Measurements from ENCODE around the gene BMF. TPM values are rescaled to one million over a fixed set of nuclear protein-coding genes. Genes with fewer than 3 reads are reported as not detected.
"Not testable (repeated sequence)": the region's sequence is repeated elsewhere in the genome, so short reads cannot be mapped to it uniquely, and the experiment has no call there.

The BMF gene
- total RNA-seq, 1 donor from 2014 or later: 23.0 TPM

DNA sequence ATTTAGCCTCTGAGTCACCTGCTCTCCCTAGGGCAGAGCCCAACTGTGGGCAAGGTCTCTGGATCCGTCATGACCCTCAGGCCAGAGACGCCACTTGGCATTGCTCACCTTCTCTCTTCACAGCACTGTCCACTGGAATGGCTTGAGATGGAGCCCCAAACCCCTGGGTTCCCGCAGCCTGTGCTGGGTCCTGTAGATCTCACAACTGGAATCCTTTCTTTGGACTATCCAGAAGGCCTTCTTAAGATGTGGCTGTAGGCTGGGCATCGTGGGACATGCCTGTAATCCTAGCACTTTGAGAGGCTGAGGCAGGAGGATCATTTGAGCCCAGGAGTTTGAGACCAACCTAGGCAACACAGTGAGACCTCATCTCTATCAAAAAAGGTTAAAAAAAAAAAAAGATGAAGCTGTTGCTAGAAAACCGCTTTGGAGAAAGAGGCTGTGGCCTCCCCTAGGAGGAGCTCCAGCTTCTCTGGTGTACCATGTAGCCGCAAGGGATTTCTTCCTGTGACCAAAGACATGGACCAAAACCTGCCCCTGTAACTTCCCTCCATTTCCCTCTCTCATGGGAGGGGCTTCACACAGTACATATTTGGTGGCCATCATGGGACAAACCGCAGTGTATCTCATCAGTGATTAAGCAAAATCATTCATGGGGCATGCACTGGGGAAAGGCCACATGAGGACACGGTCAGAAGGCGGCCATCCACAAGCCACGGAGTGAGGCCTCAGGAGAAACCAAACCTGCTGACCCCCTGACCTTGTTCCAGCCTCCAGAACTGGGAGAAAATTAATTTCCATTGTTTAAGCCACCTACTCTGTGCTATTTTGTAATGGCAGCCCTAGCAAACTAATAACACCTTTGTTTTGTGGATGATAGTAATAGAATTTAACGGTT is 28.9 kb upstream of the BMF start:
- peaks cover 12% of the 10 kb centered on the region for H3K4me1 Mint-ChIP-seq
- TF ChIP-seq, protein P1, sequence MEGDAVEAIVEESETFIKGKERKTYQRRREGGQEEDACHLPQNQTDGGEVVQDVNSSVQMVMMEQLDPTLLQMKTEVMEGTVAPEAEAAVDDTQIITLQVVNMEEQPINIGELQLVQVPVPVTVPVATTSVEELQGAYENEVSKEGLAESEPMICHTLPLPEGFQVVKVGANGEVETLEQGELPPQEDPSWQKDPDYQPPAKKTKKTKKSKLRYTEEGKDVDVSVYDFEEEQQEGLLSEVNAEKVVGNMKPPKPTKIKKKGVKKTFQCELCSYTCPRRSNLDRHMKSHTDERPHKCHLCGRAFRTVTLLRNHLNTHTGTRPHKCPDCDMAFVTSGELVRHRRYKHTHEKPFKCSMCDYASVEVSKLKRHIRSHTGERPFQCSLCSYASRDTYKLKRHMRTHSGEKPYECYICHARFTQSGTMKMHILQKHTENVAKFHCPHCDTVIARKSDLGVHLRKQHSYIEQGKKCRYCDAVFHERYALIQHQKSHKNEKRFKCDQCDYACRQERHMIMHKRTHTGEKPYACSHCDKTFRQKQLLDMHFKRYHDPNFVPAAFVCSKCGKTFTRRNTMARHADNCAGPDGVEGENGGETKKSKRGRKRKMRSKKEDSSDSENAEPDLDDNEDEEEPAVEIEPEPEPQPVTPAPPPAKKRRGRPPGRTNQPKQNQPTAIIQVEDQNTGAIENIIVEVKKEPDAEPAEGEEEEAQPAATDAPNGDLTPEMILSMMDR (conservative IDR thresholded peaks at IDR 0.05): no peak
- H3K27me3 Mint-ChIP-seq (ENCODE audit: low read depth): no peaks in the 10 kb centered on the region
- no peak overlapping the region for H3K4me3 Mint-ChIP-seq
- no peaks in the 10 kb centered on the region for H3K36me3 Mint-ChIP-seq (ENCODE audit: low read depth)
- H3K27ac Mint-ChIP-seq (ENCODE audit: unreplicated experiment): no peak overlapping the region
- DNase-seq (ENCODE audit: low read depth, low spot score): no peak
- H3K9me3 Mint-ChIP-seq: no peaks in the 10 kb centered on the region

DNA sequence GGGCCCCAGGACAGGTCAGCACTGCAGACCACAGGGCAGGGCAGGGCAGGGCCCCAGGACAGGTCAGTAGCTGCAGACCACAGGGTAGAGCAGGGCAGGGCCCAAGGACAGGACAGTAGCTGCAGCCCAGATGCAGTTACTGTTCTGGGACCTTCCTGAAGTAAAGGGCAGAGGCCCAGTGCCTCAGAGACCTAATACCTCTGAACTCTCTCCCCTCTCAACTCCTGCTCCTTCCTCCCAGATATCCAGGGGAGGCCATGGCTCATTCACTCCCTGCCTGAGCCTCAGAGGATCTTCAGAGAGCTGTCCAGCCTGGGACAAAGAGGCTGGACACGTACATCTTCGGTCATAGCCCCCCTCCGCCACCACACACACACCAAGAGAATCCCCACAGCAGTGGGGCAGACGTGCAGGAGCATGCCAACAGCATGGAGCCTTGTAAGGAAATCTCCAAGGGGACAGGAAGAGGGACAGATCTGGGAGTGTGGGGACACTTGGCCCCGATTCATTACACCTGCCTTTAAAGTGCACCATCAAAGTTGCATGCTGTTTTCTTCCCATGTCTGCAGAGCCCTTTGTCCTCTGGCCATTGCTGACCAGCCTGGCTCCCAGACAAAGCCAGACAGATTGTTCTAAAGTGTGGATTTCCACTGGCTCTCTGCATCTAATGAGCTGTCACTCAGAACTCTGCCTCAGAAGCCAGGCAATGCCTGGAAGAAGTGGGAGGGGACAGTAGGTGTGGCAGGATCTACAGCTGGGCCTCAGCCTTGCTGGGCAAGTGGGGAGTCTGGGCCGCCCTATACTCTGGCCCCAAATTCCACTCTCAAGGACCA is 28.0 kb upstream of the BMF start:
- Mint-ChIP-seq H3K36me3 (ENCODE audit: low read depth) (no peaks in the 10 kb centered on the region), H3K4me3 (no peak overlapping the region), H3K27me3 (ENCODE audit: low read depth) (no peaks in the 10 kb centered on the region), H3K27ac (ENCODE audit: unreplicated experiment) (peak overlapping the region; percentile 97), H3K4me1 (peaks cover 12% of the 10 kb centered on the region), H3K9me3 (no peaks in the 10 kb centered on the region)
- no peak for DNase-seq (ENCODE audit: low read depth, low spot score)
- TF ChIP-seq, protein P1 (conservative IDR thresholded peaks at IDR 0.05): no peak

DNA sequence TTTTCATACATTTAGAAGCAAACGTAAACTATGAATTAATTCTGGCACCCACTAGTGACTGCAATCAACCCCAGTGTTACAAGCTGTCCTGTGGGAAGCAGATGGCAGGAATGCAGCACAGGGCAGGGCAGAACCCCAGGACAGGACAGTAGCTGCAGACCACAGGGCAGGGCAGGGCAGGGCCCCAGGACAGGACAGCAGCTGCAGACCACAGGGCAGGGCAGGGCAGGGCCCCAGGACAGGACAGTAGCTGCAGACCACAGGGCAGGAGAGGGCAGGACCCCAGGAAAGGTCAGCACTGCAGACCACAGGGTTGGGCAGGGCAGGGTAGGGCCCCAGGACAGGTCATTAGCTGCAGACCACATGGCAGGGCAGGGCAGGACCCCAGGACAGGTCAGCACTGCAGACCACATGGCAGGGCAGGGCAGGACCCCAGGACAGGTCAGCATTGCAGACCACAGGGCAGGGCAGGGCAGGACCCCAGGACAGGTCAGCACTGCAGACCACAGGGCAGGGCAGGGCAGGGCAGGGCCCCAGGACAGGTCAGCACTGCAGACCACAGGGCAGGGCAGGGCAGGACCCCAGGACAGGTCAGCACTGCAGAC is 27.3 kb upstream of the BMF start:
- H3K27ac Mint-ChIP-seq (ENCODE audit: unreplicated experiment): peak overlapping the region; percentile 37
- H3K9me3 Mint-ChIP-seq; H3K36me3 Mint-ChIP-seq (ENCODE audit: low read depth); H3K4me3 Mint-ChIP-seq; H3K27me3 Mint-ChIP-seq (ENCODE audit: low read depth); DNase-seq (ENCODE audit: low read depth, low spot score): not testable (repeated sequence)
- peaks cover 12% of the 10 kb centered on the region for H3K4me1 Mint-ChIP-seq

DNA sequence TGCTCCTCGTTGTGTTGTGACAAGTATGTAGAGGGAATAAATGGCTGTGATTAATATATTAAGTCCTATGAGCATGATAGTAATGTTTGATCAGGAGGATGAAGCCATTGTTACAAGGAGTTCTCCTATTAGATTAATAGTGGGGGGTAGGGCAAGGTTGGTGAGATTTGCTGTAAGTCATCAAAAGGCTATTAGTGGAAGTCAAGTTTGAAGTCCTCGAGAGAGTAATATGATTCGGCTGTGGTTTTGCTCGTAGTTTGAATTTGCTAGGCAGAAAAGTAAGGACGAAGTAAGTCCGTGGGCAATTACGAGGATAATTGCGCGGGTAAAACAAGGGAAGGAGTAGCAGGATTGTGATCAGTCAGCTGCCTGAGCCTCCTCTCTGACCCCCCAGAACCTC is 26.2 kb upstream of the BMF start:
- Mint-ChIP-seq H3K9me3 (no peaks in the 10 kb centered on the region), H3K4me1 (peaks cover 12% of the 10 kb centered on the region), H3K36me3 (ENCODE audit: low read depth) (no peaks in the 10 kb centered on the region), H3K27ac (ENCODE audit: unreplicated experiment) (no peak overlapping the region), H3K27me3 (ENCODE audit: low read depth) (peaks cover 6% of the 10 kb centered on the region), H3K4me3 (no peak overlapping the region)
- no peak for DNase-seq (ENCODE audit: low read depth, low spot score)
- TF ChIP-seq, protein P1 (conservative IDR thresholded peaks at IDR 0.05): no peak

DNA sequence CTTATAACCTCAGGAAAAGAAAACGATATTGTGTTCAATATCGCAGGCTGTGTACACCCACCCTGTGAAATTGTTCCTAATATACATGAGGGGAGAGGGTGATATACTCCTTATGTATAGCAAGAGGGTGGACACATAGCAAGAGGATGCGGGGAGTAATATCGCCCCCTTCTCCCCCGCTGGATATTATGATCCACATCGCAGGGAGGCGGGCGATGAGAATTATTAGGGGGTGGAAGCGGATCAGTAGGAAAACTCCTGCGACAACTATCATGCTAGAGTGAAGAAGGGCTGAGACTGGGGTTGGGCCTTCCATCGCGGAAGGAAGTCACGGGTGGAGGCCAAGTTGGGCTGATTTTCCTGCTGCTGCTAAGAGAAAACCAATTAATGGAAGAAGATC is 24.9 kb upstream of the BMF start:
- DNase-seq (ENCODE audit: low read depth, low spot score): no peak
- no peak overlapping the region for H3K4me3 Mint-ChIP-seq
- no peaks in the 10 kb centered on the region for H3K36me3 Mint-ChIP-seq (ENCODE audit: low read depth)
- peak overlapping the region; percentile 67 for H3K27ac Mint-ChIP-seq (ENCODE audit: unreplicated experiment)
- TF ChIP-seq, protein P1 (conservative IDR thresholded peaks at IDR 0.05): no peak
- H3K4me1 Mint-ChIP-seq: peaks cover 12% of the 10 kb centered on the region
- H3K9me3 Mint-ChIP-seq: no peaks in the 10 kb centered on the region
- H3K27me3 Mint-ChIP-seq (ENCODE audit: low read depth): peaks cover 18% of the 10 kb centered on the region

Data from neural crest cell (in vitro differentiated cells).